ENCODE data around the gene LYRM2. TPM values are rescaled to one million over a fixed set of nuclear protein-coding genes. Genes with fewer than 3 reads are reported as not detected.

The LYRM2 gene
- total RNA-seq, 1 donor from 2014 or later: 33.0 TPM

DNA sequence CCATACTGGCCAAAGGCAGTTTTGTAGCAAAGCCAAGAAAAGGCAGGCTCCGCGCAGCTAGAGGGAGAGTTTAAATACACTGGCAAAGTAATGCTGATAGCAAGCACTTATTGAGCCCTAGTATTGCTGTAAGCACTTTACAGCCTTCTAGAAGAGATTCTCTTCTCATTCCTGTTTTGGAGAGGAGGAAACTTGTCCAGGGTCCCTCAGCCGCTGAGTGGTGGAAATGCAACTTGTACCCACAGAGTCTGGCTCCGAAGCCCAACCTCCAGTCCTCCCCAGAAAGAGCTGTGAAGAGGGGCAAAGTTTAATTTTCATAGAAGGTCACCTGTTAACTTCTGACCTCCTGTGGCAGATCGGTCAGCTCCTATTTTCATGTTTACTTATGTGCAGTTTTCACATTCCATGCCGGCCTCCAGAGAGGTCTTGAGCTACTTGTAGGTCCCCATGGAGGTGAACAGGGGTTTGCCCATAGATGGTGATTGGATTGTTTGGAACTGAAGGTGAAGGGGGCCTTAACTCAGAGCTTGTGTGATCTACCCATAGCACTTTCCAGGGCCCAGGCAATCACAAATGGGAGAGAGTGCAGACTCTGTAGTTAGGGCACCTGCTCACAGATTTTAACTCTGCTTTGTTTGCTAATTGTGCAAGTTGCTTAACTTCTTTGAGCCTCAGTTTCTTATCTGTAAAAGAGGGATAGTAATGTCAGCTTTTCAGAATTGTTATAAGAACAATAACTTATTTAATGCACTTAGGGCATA is 70.7 kb downstream of the LYRM2 start:
- intact Hi-C loops (cut with DNase I): no loop called here
- peak; percentile 47 for ATAC-seq (ENCODE audit: poor library complexity)
- DNase-seq: no peak

DNA sequence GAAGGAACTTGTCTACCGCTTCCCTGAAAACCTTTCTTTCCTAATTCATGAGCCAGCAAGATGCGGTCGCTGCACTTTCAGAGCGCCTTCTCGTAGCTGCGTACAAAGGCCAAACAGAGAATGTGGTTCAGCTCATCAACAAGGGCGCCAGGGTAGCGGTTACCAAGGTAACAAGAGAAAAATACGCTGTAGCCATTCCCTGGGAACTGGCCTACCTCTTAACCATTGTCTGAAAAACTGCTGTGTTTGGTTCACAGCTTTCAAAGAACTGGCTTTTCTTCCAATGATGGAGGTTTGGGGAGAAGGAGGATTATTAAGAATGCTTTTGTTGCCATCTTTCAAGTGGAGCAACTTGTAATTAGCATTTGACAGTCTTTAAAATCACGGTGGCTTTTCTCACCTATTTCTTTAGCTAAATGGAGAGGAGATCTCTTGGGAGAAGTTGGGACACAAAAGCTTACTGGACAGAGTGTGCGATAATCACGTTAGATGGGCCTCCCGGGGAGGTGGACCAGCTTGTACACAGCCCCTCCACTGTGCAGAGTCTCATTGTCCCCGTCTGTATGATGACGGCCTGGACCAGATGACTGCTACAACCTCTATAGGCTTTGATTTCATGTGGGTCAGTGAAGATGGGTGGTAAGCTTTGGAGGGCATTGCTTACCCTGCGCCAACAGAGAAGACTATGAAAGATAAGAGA is 71.5 kb downstream of the LYRM2 start:
- no peak for ATAC-seq (ENCODE audit: poor library complexity)
- DNase-seq: no peak
- intact Hi-C loops (cut with DNase I): no loop called here

DNA sequence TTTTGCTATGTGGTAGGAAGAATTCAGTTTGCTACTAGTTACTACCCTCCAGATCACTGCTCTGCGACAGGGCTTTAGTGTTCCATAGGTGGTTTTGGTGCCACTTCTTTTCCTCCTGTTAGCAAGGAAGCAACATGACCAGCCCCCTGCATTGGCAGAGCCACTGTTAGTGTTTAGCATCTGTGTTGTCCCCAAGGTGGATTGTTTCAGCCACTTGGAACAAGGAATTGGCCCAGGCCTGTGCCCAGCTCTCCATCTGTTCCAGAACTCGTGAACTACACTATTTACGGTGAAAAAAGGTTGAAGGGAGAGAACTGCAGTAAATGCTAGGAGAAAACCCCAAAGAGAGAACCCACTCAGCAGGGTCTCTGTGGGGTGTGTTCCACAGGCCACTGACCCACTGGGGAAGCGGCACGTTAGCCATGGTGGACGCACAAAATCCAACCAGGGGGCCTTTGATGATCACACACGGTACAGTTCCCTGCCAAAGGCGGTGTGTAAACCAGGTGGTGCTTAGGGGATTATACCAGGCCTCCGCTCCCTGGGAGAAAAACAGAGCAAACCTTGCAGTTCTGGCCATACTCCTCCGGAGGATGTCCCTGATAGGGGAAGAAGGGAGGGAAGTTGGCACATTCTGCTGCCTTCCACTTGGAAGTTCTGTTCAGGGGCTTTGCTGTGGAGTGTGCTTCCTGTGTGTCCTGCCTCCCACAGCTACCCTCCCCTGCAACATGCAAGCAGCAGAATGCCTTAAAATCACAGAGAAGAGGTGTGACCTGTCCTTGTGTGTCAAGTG is 72.3 kb downstream of the LYRM2 start:
- DNase-seq (no peak), ATAC-seq (ENCODE audit: poor library complexity) (no peak)
- intact Hi-C loops (cut with DNase I): no loop called here

DNA sequence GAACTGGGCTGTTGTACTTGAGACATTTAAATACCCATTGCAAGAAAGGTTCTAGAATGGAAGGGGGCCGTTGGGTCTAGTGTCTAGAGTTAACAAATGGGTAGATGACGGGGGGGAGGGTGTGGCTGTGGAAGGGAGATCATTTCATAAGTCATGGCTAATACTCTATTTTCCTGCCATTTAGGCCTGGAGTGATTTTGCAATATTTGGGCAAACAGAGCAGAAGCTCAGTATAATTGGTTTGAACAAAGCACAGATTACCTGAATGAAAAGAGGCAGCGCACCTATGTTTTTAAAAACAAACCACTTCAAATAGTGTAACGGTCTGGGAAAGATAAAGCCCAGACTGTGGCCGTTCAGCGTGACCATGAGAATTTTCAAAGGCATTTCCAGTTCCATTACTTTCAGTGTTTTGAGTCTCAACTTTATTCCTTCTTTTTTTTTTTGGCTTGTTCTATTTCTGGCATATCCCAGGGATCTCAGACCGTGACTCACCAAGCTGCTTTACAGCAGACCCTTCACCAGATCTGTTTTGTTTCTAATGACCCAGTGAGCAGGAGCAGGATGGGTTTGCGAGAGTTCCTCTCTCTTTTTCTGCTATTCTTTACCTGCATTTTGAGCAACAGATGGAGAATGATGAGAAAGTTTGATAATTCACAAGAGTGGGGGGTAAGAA is 73.7 kb downstream of the LYRM2 start:
- DNase-seq (no peak), ATAC-seq (ENCODE audit: poor library complexity) (peak; percentile 45)
- intact Hi-C loops (cut with DNase I): no loop called here

DNA sequence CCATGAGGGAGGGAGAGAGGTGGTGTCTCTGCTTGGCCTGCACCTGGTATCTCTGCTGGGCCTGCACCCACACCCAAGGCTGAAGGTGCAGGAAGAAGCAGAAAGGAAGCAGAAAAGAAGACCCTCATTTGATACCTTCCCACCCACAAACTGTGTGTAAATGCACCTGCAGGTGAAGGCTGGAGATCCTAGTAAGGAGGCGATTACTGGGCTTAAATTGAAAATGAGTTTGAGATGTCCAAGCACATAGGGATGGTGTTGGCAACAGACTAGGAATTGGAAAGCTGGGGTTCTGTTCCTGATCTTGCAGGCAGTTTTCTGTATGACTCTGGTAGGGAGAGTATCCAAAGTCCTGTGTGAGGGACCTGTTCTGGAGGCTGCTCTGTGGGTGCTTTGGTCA is 74.7 kb downstream of the LYRM2 start:
- ATAC-seq (ENCODE audit: poor library complexity): no peak
- DNase-seq: no peak
- intact Hi-C loops (cut with DNase I): no loop called here

DNA sequence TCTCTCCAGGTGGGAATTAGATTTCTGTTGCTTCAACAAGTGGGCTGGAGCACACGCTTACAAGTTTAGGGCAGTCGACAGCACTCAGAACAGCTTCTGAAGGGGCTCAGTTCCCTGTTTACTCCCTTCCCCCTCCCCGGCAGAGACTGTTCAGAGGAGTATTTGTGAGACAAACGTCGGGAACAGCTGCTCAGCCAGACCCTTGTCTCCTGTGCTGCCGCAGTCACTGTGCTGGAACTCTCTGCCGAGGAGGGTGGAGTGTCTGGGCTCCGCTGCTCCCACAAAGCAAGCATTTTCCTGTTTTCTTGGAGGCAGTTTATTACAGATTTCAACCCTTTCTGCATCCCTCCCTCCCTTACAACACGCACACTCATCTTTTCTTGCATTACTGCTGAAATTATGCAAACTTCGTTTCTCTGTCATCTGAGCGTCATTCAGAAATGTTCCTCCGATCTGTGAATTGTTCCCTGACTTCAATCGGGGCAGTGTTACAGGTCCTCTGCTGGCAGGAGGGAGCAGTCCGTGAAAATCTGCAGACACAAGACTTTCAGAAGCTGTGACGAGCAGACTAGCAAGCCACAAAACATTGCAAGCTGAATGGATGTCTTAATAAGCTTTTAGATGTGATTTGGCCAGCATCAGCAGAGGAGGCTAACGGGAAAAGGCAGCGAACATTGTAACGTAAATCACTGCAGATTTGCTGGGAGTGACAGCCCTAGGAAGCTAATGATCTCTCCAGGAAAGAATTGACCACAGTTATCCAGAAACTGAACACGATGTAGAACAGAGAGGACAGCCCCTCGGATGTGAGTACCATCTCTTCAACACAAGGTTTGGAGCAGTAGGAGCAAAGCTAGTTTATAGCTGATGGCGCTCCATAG is 76.2 kb downstream of the LYRM2 start:
- intact Hi-C loops (cut with DNase I): no loop called here
- ATAC-seq (ENCODE audit: poor library complexity) (no peak), DNase-seq (no peak)

DNA sequence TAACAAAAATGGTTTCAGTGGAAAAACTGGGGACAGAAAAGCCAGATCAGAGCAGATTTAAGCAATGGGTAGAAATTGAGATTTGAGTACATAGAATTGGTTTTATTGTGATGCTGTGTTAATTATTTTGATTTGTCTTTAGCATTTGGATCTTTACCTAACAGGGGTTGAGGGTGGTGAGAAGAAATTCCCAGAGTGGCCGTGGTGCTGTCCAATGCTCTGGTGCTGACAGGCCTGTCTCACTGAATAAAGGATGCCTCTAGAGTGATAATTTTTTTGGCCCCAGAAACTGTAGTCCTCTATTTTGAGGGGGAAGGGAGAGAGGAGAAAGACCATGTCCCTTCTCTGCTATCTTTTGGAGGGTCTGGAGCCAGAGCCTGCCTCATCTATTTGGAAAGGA is 79.1 kb downstream of the LYRM2 start:
- DNase-seq (no peak), ATAC-seq (ENCODE audit: poor library complexity) (no peak)
- intact Hi-C loops (cut with DNase I): no loop called here

DNA sequence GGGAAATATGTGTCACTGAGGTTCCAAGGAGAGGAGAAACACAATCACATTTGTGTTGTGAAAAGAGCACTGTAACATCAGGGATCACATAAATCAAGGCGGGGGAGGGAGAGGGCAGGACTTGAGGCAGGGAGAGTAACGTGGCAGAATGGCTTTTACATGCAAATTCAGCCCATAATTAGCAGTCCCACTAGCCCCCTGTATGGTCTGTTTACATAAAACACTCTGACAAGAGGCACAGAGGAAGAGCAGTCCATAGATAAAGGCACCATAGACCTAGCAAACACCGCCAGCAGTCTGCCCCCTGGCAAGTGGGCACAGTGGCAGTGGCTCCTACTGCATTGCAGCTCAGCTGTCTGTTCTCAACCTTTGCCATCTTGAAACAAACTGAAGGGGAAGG is 82.7 kb downstream of the LYRM2 start:
- DNase-seq: no peak
- no peak for ATAC-seq (ENCODE audit: poor library complexity)
- intact Hi-C loops (cut with DNase I): no loop called here

DNA sequence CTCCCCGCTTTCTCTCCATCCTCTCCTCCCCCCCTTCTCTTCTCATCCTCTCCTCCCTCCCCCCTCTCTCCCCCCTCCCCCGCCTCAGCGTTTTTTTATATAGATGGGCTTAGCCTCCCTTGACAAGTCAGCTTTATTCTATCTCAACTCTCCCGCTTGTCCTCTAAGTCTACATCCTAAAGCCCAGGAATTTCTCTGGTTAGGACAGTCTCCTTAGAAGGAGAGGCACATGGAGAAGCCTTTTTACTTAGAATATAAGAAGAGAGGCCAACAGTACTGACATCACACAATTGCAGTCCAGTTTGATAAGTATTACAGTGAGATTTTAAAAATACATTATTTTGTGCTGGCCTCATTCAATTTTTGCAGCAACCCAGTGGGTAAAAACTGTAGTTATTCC is 83.5 kb downstream of the LYRM2 start:
- ATAC-seq (ENCODE audit: poor library complexity) (no peak), DNase-seq (no peak)
- intact Hi-C loops (cut with DNase I): no loop called here

DNA sequence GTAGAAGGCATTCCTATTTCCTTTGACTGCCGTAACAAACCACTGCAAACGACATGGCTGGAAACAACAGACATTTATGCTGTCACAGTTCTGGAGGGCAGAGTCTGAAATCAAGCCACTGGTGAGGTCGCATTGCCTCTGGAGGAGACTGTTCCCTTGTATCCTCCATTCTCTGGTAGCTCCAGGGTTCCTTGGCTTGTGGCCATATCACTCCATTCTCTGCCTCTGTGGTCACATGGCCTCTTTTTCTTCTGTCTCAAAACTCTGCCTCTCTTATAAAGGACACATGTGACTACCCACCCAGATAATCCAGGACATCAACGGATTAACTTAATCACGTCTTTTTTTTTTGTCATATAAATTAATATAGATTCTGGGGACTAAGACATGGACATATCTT is 84.4 kb downstream of the LYRM2 start:
- intact Hi-C loops (cut with DNase I): no loop called here
- DNase-seq: no peak
- no peak for ATAC-seq (ENCODE audit: poor library complexity)

DNA sequence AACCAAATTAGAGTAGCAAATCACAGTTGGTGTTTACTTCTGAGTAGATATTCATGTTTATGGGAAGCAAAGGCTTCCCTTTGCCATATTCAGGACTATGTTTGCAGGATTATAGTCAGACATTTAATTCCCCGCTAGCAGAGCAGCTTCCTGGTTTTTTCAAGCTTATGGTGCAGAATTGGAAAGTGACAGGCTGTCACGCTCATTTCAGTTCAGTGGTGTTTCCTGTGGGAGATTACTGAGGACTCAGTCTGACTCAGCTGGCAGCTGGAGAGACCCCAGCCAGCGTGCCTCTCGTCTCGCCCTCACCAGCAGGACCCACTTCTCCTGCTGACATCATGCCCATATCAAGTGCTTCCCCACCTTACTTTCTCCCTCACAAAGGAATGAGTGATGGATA is 85.1 kb downstream of the LYRM2 start:
- intact Hi-C loops (cut with DNase I): no loop called here
- no peak for DNase-seq
- ATAC-seq (ENCODE audit: poor library complexity): no peak

DNA sequence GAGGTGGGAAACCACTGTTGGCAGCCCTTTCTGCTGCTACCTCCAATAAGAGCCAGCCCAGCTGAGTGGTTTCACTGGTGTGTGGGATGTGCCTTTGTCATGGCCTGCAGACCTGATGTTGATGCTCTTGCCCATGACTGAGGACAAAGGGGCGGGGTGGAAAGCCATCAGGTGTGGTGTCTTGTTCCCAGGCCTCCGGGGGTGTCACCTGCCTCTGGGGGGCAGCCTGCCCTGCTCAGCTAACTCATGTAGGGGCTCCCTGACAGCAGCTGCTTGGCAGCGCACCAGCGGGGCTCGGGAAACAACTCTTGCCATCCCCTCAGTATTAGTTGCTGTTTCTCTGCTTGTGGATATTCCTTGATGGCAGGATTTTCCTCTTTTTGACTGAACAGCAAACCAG is 91.3 kb downstream of the LYRM2 start:
- ATAC-seq (ENCODE audit: poor library complexity): no peak
- DNase-seq: no peak
- intact Hi-C loops (cut with DNase I): no loop called here

DNA sequence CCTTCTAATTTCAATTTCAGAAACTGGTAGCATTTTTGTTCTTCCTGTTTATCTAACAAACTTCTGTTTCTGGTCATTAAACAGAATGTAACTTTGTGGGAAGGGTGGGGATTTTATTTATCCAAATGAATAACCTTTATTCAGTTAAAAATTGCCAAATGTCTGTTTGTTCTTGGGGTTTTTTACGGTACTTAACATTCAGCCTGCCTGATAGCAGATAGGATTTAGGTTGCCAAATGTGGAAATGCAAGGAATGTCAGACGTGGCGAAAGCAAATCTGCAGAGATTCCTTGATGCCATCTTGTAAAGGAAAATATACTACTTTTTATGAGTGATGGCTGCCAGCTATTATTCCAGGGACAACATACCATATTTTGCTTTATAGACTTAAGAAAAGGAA is 95.7 kb downstream of the LYRM2 start:
- intact Hi-C loops (cut with DNase I): no loop called here
- no peak for DNase-seq
- ATAC-seq (ENCODE audit: poor library complexity): no peak

DNA sequence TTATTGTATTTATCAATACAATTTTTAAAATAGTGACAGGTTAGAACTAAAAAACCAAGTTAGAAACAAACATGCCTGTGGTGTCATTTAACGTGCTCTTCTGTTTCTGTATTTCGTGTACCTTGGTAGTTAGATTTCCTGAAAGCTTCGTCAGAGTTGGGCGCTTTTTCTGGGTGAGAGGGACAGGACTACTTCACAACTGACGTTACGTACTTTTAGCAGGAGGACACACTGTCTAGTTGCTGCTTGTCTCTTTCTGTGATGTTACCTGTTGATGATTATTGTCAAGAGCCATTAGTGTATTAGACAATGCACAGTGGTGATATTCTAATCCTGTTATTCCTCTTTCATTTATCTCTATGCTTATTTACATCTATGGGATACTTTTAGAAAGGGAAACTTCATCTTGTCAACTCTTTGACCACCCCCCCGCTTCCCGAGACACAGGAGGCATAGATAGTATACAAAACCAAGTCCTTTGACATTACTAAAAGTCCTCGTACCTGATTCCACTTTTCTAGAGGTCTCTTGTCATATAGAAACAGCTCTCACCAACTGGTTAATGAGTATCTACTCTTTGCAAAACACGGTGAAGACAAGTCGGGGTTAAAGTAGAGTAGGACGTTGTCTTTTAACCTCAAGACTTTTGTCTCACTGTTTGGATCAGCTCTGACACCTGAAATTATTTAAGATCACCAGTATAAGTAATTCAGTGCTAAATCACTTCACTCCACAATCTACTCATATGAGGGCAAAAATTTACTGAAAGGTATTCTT is 96.3 kb downstream of the LYRM2 start:
- intact Hi-C loops (cut with DNase I): no loop called here
- no peak for DNase-seq

DNA sequence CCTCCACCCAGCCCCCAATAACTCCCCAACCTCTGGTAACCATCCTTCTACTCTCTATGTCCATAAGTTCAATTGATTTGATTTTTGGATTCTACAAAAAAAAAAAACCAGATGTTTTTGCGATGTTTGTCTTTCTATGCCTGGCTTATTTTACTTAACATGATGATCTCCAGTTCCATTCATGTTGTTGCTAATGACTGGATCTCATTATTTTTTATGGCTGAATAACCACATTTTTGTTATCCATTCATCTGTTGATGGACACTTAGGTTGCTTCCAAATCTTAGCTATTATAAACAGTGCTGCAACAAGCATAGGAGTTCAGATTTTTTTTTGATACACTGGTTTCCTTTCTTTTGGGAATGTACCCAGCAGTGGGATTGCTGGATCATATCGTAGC is 98.8 kb downstream of the LYRM2 start:
- no peak for ATAC-seq (ENCODE audit: poor library complexity)
- intact Hi-C loops (cut with DNase I): no loop called here
- DNase-seq: no peak

More for the DNA sequence above, 96.3 kb downstream of the LYRM2 start:
- no peak for ATAC-seq (ENCODE audit: poor library complexity)

DNA sequence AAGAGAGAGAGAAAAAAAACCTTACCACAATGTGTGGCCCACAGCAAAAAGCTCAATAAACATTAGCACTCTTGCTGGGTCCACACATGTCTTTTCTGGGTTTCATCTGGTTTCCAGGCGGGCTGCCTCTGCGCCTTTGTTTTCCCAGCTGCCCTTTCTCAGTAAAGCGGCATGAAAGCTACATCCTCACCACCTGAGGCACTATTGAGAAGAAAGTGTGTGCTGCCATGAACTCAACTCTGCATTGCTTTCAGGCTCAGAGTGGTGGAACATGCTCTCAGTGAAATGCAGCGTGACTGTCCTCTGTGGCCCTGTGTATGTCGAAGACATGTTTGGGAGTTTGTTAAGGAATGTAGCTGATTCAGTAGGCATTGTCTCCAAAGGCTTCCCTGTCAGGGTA is 102.3 kb downstream of the LYRM2 start:
- intact Hi-C loops (cut with DNase I): no loop called here

DNA sequence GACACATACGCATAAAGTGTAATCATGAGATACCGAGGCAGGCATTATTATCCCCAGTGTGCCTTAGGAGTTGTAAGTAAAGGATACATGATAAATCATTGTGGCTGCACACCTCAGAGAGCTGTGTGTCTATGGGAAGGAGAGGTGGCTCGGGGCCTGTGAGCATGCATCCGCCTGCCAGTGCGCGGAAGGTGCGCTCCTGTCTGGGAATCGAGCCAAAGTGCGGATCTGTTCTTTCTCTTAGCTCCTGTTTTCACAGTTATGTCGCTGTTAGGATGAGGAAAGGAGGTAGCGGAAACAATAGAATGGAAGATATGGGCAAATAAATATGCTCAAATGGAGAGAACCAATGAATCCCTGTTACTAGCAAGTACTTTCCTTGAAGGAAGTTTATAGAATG is 107.6 kb downstream of the LYRM2 start:
- ATAC-seq (ENCODE audit: poor library complexity) (peak; percentile 91), DNase-seq (peak; percentile 69)
- intact Hi-C loops (cut with DNase I): no loop called here

More for the DNA sequence above, 102.3 kb downstream of the LYRM2 start:
- ATAC-seq (ENCODE audit: poor library complexity): no peak
- no peak for DNase-seq

DNA sequence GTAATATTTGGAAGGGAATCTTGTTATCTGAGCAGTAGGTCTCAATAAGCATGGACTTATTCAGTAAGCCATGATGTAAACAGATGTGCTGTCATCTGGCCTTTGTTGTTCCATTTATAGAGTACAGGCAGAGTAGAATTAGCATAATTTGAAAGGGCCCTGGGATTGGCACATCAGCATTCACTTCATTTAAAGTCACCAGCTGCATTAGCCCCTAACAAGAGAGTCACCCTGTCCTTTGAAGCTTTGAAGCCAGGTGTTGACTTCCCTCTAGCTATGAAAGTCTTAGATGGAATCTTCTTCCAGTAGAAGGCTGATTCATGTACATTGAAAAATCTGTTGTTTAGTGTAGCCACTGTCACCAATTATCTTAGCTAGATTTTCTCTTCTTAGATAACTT is 109.7 kb downstream of the LYRM2 start:
- DNase-seq: no peak
- ATAC-seq (ENCODE audit: poor library complexity): no peak
- intact Hi-C loops (cut with DNase I): no loop called here

Data from Right ventricle myocardium superior (tissue), 1 donor.